ENCODE data around the gene DSE. TPM values are rescaled to one million over a fixed set of nuclear protein-coding genes. Genes with fewer than 3 reads are reported as not detected.

The DSE gene
- total and polyA plus RNA-seq, 5 donors: 6.9 to 34.3 (median 24.6) TPM

DNA sequence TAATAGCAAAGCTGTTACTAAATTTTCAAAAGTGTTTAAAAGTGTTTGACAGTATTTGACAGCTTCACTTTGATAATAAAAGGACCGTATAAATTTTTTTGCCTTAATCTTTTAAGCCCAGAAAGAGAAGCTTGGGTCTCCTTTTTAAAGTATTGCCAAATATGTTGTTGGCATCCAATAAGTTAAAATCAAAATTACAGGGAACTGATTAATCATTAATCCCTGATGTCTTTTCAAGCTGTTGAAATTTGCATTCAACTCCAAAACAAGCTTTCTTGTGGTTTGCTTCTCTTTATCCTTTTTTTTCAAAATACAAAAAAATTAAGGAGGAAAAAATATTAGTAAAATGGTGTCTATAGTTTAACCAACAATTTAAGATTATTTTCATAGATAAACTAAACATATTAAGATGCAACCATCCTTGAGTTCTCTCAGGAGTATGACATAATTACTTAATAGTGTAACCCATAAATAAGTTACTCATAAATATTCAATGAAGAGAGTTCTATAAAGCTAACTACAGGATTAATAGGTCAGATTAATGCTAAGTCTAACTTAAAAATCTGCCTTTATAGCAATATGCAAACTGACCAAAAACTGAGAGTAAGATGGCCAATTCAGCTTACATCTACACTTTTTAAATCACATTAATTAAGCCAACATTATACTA, 63.4 kb downstream of the DSE start:
- H3K27ac ChIP-seq (ENCODE audit: low read length): no peak overlapping the region
- DNase-seq: no peak
- H3K27me3 ChIP-seq (ENCODE audit: control insufficient read depth, insufficient read depth): no peaks in the 10 kb centered on the region
- intact Hi-C loops (cut with DNase I): no loop called here
- WGBS: 86% methylated on average over 1 of the region's 1 CpG
- no peak overlapping the region for H3K4me3 ChIP-seq (ENCODE audit: low read length)
- no peaks in the 10 kb centered on the region for H3K9me3 ChIP-seq (ENCODE audit: control insufficient read depth, low read length)
- no peak for ATAC-seq
- no peaks in the 10 kb centered on the region for H3K4me1 ChIP-seq (ENCODE audit: control insufficient read depth, insufficient read depth, low read length)

DNA sequence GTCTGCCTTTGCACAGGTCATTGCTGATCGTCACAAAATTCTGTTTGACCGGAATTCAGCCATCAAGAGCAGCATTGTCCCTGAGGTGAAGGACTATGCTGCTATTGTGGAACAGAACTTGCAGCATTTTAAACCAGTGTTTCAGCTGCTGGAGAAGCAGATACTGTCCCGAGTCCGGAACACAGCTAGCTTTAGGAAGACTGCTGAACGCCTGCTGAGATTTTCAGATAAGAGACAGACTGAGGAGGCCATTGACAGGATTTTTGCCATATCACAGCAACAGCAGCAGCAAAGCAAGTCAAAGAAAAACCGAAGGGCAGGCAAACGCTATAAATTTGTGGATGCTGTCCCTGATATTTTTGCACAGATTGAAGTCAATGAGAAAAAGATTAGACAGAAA, 65.8 kb downstream of the DSE start:
- Histone ChIP-seq H3K4me1 (ENCODE audit: control insufficient read depth, insufficient read depth, low read length) (peaks cover 1% of the 10 kb centered on the region), H3K4me3 (ENCODE audit: low read length) (no peak overlapping the region), H3K27me3 (ENCODE audit: control insufficient read depth, insufficient read depth) (no peaks in the 10 kb centered on the region), H3K9me3 (ENCODE audit: control insufficient read depth, low read length) (no peaks in the 10 kb centered on the region), H3K27ac (ENCODE audit: low read length) (no peak overlapping the region)
- no peak for ATAC-seq
- intact Hi-C loops (cut with DNase I): loop anchor here in 1 of 4 donors (5.0 kb wide), 1 partner anchor 64 kb away; the partner anchor contains the start of gene DSE
- DNase-seq: no peak
- 82% methylated on average over 7 of the region's 7 CpGs for WGBS

DNA sequence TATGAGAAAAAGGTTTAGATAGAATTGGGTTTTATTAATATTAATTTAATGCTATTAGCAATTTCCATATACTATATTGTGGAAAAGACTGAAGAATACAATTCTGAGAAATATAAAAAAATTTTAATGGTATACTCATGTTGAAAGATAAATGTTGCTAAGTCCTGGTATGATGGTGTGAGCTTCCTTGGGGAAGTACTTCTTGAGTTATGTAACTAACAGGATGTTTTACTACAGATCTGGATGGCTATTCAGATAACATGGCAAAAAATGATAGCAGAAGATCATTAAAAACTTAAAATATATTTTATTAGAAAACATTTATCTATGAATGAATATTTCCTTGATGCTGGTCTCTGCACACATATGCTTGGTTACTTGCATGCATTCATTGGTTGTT, 66.9 kb downstream of the DSE start:
- intact Hi-C loops (cut with DNase I): loop anchor here in 1 of 4 donors (5.0 kb wide), 1 partner anchor 65 kb away; the partner anchor contains the start of gene DSE
- Histone ChIP-seq H3K27me3 (ENCODE audit: control insufficient read depth, insufficient read depth) (no peaks in the 10 kb centered on the region), H3K27ac (ENCODE audit: low read length) (no peak overlapping the region), H3K4me1 (ENCODE audit: control insufficient read depth, insufficient read depth, low read length) (peaks cover 1% of the 10 kb centered on the region), H3K9me3 (ENCODE audit: control insufficient read depth, low read length) (no peaks in the 10 kb centered on the region), H3K4me3 (ENCODE audit: low read length) (no peak overlapping the region)
- ATAC-seq (no peak), DNase-seq (no peak)

DNA sequence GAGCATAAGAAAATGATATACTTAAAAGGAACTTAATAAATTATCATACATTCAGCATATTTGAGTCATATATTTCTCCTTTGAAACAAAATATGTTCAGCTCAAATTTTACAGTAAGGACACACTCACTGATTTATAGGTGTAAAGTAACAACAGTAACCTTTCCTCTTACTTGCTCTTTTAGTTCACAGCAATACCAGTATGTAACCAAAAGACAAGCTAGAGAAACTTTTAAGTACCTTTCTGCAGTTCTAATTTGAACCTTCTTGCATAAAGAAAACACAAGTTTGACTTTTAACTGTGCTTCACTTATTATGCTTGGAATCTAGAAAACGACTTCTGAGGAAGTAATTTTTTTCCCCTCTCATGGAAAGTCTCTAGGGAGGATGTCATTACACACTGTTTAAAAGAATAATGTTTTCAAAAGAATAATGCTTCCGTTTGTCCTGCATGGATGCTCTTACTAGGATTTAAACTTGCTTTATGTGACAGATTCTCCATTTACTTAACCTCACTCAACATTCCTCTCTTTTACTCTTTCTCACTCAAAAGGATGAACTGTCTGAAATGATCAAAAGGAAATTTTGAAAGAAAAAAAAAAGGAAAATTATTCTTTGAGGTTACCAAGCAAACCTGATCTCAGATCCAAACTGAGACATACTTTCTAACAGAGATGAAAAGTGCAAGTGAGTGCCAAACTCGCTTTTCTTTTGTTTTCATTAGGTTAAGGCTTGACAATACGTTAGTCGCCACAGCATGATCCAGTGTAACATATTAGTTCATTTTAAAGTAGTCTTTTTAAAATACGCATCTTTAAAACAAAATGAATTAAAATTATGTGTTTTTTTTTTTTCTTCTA, 68.1 kb downstream of the DSE start:
- H3K9me3 ChIP-seq (ENCODE audit: control insufficient read depth, low read length): no peaks in the 10 kb centered on the region
- intact Hi-C loops (cut with DNase I): loop anchor here in 1 of 4 donors (5.0 kb wide), 1 partner anchor 67 kb away; the partner anchor contains the start of gene DSE
- no peak for DNase-seq
- peak in 1 of 2 donors; percentile 44 for ATAC-seq
- WGBS: 54% methylated on average over 6 of the region's 6 CpGs
- H3K4me1 ChIP-seq (ENCODE audit: control insufficient read depth, insufficient read depth, low read length): peaks cover 3% of the 10 kb centered on the region
- no peak overlapping the region for H3K4me3 ChIP-seq (ENCODE audit: low read length)
- H3K27ac ChIP-seq (ENCODE audit: low read length): no peak overlapping the region
- H3K27me3 ChIP-seq (ENCODE audit: control insufficient read depth, insufficient read depth): no peaks in the 10 kb centered on the region

DNA sequence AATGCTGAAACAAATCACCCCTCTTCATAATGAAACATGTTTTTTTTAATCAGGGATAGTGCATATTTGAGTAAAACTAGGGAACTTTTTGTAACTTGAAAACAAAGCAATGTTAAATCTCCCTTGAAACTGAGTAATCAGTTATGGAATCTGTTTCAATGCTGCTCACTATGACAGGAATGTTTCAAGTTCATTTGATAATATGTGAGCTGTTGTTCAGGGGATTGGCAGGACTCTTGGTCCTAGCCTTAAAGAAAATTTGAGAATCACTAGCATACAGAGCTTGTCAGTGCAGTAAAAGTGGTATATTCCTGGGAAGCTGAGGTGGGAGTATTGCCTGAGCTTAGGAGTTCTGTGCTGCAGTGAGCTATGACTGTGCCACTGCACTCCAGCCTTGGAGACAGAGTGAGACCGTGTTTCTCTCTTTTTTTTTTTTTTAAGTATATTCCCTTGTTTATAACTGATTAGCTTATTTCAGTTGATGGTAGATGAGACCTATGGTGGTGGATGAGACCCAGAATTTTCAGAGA, 68.8 kb downstream of the DSE start:
- WGBS: 57% methylated on average over 1 of the region's 1 CpG
- Histone ChIP-seq H3K27ac (ENCODE audit: low read length) (no peak overlapping the region), H3K27me3 (ENCODE audit: control insufficient read depth, insufficient read depth) (no peaks in the 10 kb centered on the region), H3K9me3 (ENCODE audit: control insufficient read depth, low read length) (no peaks in the 10 kb centered on the region), H3K4me3 (ENCODE audit: low read length) (no peak overlapping the region), H3K4me1 (ENCODE audit: control insufficient read depth, insufficient read depth, low read length) (peaks cover 3% of the 10 kb centered on the region)
- ATAC-seq (peak; percentile 21 to 30), DNase-seq (no peak)
- intact Hi-C loops (cut with DNase I): loop anchor here in 2 of 4 donors (5.0 to 10.0 kb wide), 3 partner anchors 67 to 155 kb away; partner anchors contain the start of gene DSE (in 1 of the 2)

DNA sequence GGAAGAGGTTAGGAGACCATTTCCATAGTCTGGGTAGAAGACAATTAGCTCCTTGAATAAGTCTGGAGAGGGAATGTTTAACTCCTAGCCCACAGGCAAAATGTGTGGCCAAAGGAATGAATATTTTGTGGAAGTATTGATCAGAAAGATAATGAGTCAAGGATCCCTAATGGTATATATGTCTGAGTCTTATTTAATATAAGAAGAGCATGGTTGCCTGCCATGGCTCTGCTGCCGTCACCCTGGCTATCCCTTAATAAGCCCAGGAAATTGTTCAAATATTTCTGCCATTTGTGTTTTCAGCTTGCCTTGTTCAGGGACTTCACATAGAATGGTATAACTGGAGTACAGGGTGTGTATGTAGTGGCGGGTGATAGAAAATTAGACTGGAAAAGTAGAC, 72.4 kb downstream of the DSE start:
- ATAC-seq (no peak), DNase-seq (no peak)
- no peaks in the 10 kb centered on the region for H3K9me3 ChIP-seq (ENCODE audit: control insufficient read depth, low read length)
- no peak overlapping the region for H3K4me3 ChIP-seq (ENCODE audit: low read length)
- H3K27ac ChIP-seq (ENCODE audit: low read length): peak overlapping the region; percentile 19
- H3K4me1 ChIP-seq (ENCODE audit: control insufficient read depth, insufficient read depth, low read length): peaks cover 3% of the 10 kb centered on the region
- intact Hi-C loops (cut with DNase I): loop anchor here in 2 of 4 donors (10.0 kb wide), 2 partner anchors 148 to 158 kb away; no protein-coding TSS in a partner anchor
- WGBS: 82% methylated on average over 2 of the region's 2 CpGs
- no peaks in the 10 kb centered on the region for H3K27me3 ChIP-seq (ENCODE audit: control insufficient read depth, insufficient read depth)

DNA sequence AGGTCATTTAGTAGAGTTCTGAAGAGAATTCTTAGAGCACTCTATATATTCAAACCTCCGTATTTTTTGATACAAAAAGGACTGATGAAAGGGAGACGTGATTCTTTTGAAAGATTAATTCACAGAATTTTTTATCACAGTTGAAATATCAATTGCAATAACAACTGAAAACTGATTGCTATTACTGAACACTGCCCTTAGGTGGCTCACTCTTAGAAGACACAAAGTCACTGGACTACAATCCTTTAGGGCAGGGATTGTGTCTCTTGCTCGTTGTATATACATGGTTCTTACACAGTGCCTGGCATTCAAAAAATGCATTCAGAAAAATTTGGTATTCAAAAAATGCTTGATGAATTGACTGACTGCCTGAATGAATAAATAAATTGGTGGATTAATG, 73.3 kb downstream of the DSE start:
- ATAC-seq (peak; percentile 60 to 70), DNase-seq (no peak)
- intact Hi-C loops (cut with DNase I): loop anchor here in 2 of 4 donors (10.0 kb wide), 2 partner anchors 149 to 159 kb away; no protein-coding TSS in a partner anchor
- no peaks in the 10 kb centered on the region for H3K27me3 ChIP-seq (ENCODE audit: control insufficient read depth, insufficient read depth)
- no peak overlapping the region for H3K4me3 ChIP-seq (ENCODE audit: low read length)
- peaks cover 3% of the 10 kb centered on the region for H3K4me1 ChIP-seq (ENCODE audit: control insufficient read depth, insufficient read depth, low read length)
- H3K9me3 ChIP-seq (ENCODE audit: control insufficient read depth, low read length): no peaks in the 10 kb centered on the region
- H3K27ac ChIP-seq (ENCODE audit: low read length): no peak overlapping the region
- WGBS: 24% methylated on average over 3 of the region's 3 CpGs

DNA sequence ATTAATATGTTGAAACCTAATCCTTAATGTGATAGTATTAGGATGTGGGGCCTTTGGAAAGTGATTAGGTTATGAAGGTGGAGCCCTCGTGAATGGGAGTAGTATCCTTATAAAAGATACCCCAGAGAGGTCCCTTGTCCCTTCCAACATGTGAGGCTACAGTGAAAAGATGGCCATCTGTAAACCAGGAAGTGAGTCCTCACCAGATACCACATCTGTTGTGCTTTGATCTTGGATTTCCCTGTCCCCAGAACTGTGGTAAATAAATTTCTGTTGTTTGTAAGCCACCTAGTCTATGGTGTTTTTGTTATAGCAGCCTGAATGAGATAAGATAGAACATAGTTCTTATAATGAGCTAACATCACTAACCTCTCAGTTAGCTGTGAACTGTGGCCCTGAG, 73.8 kb downstream of the DSE start:
- no peaks in the 10 kb centered on the region for H3K27me3 ChIP-seq (ENCODE audit: control insufficient read depth, insufficient read depth)
- no peak overlapping the region for H3K4me3 ChIP-seq (ENCODE audit: low read length)
- 88% methylated on average over 1 of the region's 1 CpG for WGBS
- ATAC-seq: no peak
- H3K9me3 ChIP-seq (ENCODE audit: control insufficient read depth, low read length): no peaks in the 10 kb centered on the region
- H3K27ac ChIP-seq (ENCODE audit: low read length): no peak overlapping the region
- intact Hi-C loops (cut with DNase I): loop anchor here in 2 of 4 donors (10.0 kb wide), 2 partner anchors 150 to 160 kb away; no protein-coding TSS in a partner anchor
- peaks cover 2% of the 10 kb centered on the region for H3K4me1 ChIP-seq (ENCODE audit: control insufficient read depth, insufficient read depth, low read length)
- DNase-seq: no peak

DNA sequence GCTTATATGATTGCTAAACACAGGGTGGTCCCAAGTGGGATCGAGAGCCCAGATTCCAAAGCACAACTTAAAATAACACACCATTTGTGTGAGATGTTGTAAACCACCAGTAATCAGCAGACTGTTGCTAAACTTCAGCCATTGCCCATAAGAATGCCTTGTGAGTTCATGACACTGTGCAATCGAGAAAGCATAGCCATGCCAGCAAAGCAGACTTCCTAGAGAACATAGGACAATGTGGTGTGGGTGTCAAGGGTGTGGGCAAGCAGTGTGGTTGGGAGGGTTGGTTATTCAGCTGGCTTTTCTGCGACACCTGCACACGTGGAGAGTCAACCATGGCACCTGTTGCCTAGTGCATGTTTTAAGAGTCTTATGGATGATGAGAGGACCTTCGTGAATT, 74.4 kb downstream of the DSE start:
- ATAC-seq (no peak), DNase-seq (no peak)
- H3K4me3 ChIP-seq (ENCODE audit: low read length): no peak overlapping the region
- peaks cover 1% of the 10 kb centered on the region for H3K4me1 ChIP-seq (ENCODE audit: control insufficient read depth, insufficient read depth, low read length)
- no peak overlapping the region for H3K27ac ChIP-seq (ENCODE audit: low read length)
- no peaks in the 10 kb centered on the region for H3K9me3 ChIP-seq (ENCODE audit: control insufficient read depth, low read length)
- H3K27me3 ChIP-seq (ENCODE audit: control insufficient read depth, insufficient read depth): no peaks in the 10 kb centered on the region
- intact Hi-C loops (cut with DNase I): loop anchor here in 2 of 4 donors (10.0 kb wide), 2 partner anchors 150 to 160 kb away; no protein-coding TSS in a partner anchor
- 75% methylated on average over 5 of the region's 5 CpGs for WGBS

DNA sequence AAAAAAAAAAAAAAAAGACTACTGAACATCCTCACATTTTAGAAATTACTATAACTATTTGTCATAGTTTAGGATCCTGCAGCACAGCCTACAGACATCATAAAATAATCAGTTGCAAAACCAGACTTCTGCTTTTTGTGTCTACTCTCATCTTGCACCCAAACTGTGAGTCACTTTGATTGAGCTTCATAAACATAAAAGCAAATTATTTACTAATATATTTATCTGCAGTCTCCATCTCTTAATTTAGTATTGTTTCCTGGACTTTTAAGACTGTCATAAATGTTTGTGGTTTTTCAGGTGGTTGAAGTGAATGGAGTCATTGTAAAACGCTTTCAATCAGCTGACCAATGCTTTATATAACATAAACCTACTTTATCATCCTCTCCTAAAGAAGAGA, 75.7 kb downstream of the DSE start:
- ATAC-seq (no peak), DNase-seq (no peak)
- H3K4me1 ChIP-seq (ENCODE audit: control insufficient read depth, insufficient read depth, low read length): peaks cover 1% of the 10 kb centered on the region
- H3K27ac ChIP-seq (ENCODE audit: low read length): no peak overlapping the region
- intact Hi-C loops (cut with DNase I): loop anchor here in 2 of 4 donors (10.0 kb wide), 2 partner anchors 152 to 162 kb away; no protein-coding TSS in a partner anchor
- no peak overlapping the region for H3K4me3 ChIP-seq (ENCODE audit: low read length)
- H3K9me3 ChIP-seq (ENCODE audit: control insufficient read depth, low read length): no peaks in the 10 kb centered on the region
- WGBS: 87% methylated on average over 1 of the region's 1 CpG
- no peaks in the 10 kb centered on the region for H3K27me3 ChIP-seq (ENCODE audit: control insufficient read depth, insufficient read depth)
